Testis (tissue), 3 donors: ENCODE measurements around the gene FKBP8. TPM values are rescaled to one million over a fixed set of nuclear protein-coding genes. Genes with fewer than 3 reads are reported as not detected.
"Not testable (repeated sequence)": the region's sequence is repeated elsewhere in the genome, so short reads cannot be mapped to it uniquely, and the experiment has no call there.

Experiments used
- DNase-seq: peaks from one replicate; pipeline ENCODE4 v3.0.0-alpha.2; 2019
- H3K27ac ChIP-seq, 2 donors: fragments of 200-600 bp; sonication (generic); one replicate each; pipeline ENCODE4 v1.5.1; 2019
- H3K27me3 ChIP-seq: fragments of 200-600 bp; sonication (generic); one replicate; pipeline ENCODE4 v1.5.1; 2019
- H3K36me3 ChIP-seq: fragments of 200-600 bp; sonication (generic); one replicate; pipeline ENCODE4 v1.5.1; 2017; ENCODE audit warnings: low read depth; ENCODE audit errors: missing control alignments
- H3K4me1 ChIP-seq: fragments of 200-600 bp; sonication (generic); one replicate; pipeline ENCODE4 v1.5.1; 2019
- H3K4me3 ChIP-seq, 2 donors: fragments of 200-600 bp; sonication (generic); one replicate each; pipeline ENCODE4 v1.5.1; 2017 to 2019
- H3K9me3 ChIP-seq: fragments of 200-600 bp; sonication (generic); one replicate; pipeline ENCODE4 v1.5.1; 2017
- POLR2A ChIP-seq: fragments of 450-650 bp; IDR thresholded peaks from one replicate; pipeline ENCODE4 v1.6.1; 2017; ENCODE audit warnings: antibody characterized with exemption, mild to moderate bottlenecking, moderate library complexity
- WGBS, 2 donors: methylation state at CpG; one replicate each; pipeline ENCODE4 v1.1.5; 2018; 5-methylcytosine and 5-hydroxymethylcytosine counted together
- intact Hi-C: fragments of 100-400 bp; cut with DNase I; formaldehyde crosslinking; loops from one replicate; pipeline ENCODE4 v1.15.1; 2023; ENCODE audit warnings: low total_unique reads
- polyA plus RNA-seq: library from polyadenylated mRNA; stranded (reverse); fragments of 350-450 nt; fragmentation: Illumina TruSeq; extraction: RNeasy Lipid Tissue Mini Kit (QIAGEN cat#74804); gene quantifications from one replicate; pipeline ENCODE4 v1.2.3, GENCODE V29; 2014; ENCODE audit warnings: low read depth, low replicate concordance; ENCODE audit not compliant: insufficient read depth
- total RNA-seq, 2 donors: library from RNA; depleted of rRNA; stranded (reverse); fragments of >200 nt; gene quantifications; one replicate each; pipeline ENCODE4 v1.2.3, GENCODE V29; 2016
- TF ChIP-seq, protein P1 (sequence below), 3 experiments: fragments of 450-650 bp in 2 of 3; fragments of 200-600 bp in 1 of 3; sonication (generic) in 1 of 3; IDR thresholded peaks; one replicate each; pipeline ENCODE4 v1.5.1; 2016 to 2019; ENCODE audit warnings: antibody characterized with exemption in 3 of 3, mild to moderate bottlenecking in 2 of 3, moderate library complexity in 1 of 3

FKBP8 gene
- total and polyA plus RNA-seq, 3 donors from 2014 or later = 571 to 614 (median 587) TPM

DNA sequence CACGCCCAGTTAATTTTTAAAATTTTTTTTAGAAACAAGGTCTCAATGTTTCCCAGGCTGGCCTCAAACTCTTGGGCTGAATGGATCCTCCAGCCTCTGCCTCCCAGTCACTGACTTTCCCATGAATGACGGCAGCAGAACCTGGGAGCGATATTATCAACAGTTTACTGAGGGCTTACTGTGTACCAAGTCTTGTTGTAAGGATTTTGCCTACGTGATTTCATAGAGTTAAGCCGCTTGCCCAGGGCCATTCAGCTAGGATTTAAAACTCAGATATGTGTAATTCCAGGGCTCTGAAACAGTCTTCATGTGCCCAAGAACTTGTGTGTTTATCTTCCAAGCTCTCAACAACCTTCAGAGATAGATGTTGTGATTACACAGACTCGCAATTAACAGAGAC lies 8.3 kb upstream of the FKBP8 start:
- intact Hi-C loops = no loop called here
- 74% methylated on average over 5 to 6 of the region's 6 CpGs for WGBS, 2 donors
- no peak overlapping the region for H3K4me3 ChIP-seq
- TF ChIP-seq POLR2A = no peak
- TF ChIP-seq, protein P1, sequence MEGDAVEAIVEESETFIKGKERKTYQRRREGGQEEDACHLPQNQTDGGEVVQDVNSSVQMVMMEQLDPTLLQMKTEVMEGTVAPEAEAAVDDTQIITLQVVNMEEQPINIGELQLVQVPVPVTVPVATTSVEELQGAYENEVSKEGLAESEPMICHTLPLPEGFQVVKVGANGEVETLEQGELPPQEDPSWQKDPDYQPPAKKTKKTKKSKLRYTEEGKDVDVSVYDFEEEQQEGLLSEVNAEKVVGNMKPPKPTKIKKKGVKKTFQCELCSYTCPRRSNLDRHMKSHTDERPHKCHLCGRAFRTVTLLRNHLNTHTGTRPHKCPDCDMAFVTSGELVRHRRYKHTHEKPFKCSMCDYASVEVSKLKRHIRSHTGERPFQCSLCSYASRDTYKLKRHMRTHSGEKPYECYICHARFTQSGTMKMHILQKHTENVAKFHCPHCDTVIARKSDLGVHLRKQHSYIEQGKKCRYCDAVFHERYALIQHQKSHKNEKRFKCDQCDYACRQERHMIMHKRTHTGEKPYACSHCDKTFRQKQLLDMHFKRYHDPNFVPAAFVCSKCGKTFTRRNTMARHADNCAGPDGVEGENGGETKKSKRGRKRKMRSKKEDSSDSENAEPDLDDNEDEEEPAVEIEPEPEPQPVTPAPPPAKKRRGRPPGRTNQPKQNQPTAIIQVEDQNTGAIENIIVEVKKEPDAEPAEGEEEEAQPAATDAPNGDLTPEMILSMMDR (IDR thresholded peaks at IDR 0.05) = no peak
- H3K27me3 ChIP-seq = no peaks in the 10 kb centered on the region
- no peaks in the 10 kb centered on the region for H3K4me1 ChIP-seq
- H3K9me3 ChIP-seq = no peaks in the 10 kb centered on the region
- H3K27ac ChIP-seq = no peak overlapping the region
- H3K36me3 ChIP-seq = no peaks in the 10 kb centered on the region
- no peak for DNase-seq

DNA sequence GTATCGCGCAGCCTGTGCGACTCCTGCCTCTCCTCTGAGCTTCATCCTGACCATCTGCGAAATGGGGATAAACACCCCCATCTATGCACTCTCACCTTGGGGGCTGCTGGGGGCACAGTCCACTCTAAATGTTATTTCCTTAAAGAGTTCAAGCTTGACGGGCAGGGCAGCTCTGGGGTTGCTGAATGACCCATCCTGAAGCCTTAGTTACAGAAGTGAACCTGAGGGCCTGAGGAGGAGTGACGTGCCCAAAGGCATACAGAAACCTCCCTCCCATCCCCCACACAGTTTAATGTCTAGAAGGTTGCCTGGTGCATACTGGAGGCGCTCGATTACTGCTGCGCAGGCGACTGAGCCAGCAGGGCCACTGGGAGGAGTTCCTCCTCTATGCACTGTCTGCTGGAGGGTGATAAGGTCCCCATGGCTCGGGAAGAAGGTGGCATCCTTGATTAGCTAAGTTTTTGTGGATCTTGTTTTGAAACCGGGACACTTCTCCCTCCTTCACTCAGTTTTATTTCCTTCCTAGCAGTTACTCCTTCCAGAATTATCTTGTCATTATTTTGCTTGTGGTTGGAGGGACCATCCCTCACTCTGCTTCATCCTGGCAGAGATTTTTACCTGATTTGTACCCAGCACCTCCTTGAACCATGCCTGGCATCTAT lies 572 bp upstream of the FKBP8 start:
- Histone ChIP-seq H3K36me3 (no peaks in the 10 kb centered on the region), H3K4me3 (peak overlapping the region; percentile 78 to 79), H3K27ac (peak overlapping the region; percentile 91 to 92), H3K4me1 (peaks cover 13% of the 10 kb centered on the region), H3K27me3 (no peaks in the 10 kb centered on the region), H3K9me3 (no peaks in the 10 kb centered on the region)
- DNase-seq = peak; percentile 48
- intact Hi-C loops = no loop called here
- TF ChIP-seq, protein P1 (IDR thresholded peaks at IDR 0.05) = no peak
- TF ChIP-seq POLR2A = no peak
- 5 to 8% methylated on average over 8 to 12 of the region's 12 CpGs for whole genome bisulfite sequencing, 2 donors

DNA sequence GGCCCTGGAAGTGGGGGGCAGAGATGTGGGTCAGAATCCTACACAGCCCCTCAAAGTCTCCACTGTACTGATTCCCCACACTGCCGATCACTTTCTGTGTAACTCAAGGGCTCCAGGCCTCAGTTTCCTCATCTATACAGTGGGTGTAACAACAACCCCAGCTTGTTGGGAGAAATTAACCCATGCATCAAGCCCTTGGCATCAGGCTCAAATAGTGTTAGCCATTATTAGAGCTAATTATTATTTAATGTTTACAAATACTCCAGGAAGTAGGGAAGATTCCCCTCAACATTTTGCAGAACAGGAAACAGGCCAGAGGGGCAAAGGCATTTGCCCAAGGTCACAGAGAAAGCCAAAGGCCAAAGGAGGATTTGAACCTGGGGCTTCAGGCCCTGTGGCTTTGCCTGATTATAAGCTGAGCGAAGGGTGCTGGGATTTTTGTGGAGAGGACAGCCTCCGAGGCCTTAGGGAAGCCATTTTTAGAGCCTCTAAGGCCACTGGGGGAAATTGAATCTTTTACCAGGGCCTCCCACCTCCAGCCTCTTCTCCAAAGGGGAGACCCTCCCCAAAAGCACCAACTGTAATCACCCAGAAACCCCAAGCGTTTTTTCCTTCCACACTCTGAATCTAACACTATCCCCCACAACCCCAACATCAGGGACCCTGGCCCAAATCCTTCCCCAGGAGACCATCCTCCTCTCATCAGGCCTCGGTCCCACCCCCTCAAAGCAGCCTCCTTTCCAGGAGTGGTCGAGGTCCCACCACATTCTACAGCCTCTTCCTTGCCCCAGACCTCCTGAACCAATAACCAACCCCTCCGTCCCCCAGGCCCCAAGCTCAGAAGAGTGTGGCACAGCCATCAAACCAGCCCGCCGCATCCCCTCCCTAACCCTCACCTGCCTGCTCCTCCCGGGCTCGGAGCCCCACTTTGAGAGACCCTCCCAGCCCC lies 1.1 kb downstream of the FKBP8 start:
- TF ChIP-seq POLR2A = no peak
- TF ChIP-seq, protein P1 (IDR thresholded peaks at IDR 0.05) = no peak
- WGBS, 2 donors = 13 to 20% methylated on average over 11 of the region's 11 CpGs
- Histone ChIP-seq H3K4me3 (peak overlapping the region; percentile 78 to 79), H3K27ac (peak overlapping the region; percentile 91 to 92), H3K9me3 (no peaks in the 10 kb centered on the region), H3K27me3 (no peaks in the 10 kb centered on the region), H3K36me3 (no peaks in the 10 kb centered on the region), H3K4me1 (peaks cover 13% of the 10 kb centered on the region)
- no peak for DNase-seq
- intact Hi-C loops = no loop called here

DNA sequence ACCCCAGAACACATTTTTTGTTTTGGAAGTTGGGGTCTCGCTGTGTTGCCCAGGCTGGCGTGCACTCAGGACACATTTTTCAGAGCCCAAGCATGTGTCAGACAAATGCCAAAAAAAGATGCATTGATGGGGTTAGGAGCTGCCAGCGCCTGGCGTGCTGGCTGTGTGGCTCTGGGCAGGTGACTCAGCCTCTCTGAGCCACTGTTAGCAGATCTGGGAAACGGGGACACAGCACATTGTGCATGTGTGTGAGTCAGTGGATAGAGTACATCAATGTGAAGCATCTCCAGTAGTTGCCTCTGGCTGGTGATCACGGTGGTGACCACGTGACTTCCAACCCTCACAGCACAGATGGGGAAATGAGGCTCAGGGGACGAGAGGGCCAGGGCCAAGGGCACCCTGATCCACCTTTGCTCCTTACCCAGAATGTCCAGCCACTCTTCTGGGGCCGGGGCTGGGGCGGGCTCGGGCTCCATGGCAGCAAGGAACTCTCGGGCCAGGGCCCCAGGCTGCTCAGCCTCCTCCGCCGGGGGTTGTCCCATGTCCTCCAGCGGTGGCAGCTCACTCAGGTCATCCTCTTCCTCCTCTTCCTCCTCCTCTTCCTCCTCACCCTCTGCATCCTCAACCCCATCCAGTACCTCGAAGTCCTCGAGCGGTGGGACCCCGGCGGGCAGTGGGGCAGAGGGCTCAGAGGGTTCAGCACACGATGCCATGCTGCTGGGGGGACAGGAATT lies 1.9 kb downstream of the FKBP8 start:
- peak; percentile 55 for DNase-seq
- WGBS, 2 donors = 71 to 75% methylated on average over 19 to 21 of the region's 21 CpGs
- Histone ChIP-seq H3K27me3 (no peaks in the 10 kb centered on the region), H3K4me3 (no peak overlapping the region), H3K9me3 (no peaks in the 10 kb centered on the region), H3K27ac (peak overlapping the region in 1 of 2 donors; percentile 91), H3K4me1 (peaks cover 13% of the 10 kb centered on the region), H3K36me3 (no peaks in the 10 kb centered on the region)
- intact Hi-C loops = no loop called here
- TF ChIP-seq, protein P1 (IDR thresholded peaks at IDR 0.05) = no peak
- no peak for TF ChIP-seq POLR2A

DNA sequence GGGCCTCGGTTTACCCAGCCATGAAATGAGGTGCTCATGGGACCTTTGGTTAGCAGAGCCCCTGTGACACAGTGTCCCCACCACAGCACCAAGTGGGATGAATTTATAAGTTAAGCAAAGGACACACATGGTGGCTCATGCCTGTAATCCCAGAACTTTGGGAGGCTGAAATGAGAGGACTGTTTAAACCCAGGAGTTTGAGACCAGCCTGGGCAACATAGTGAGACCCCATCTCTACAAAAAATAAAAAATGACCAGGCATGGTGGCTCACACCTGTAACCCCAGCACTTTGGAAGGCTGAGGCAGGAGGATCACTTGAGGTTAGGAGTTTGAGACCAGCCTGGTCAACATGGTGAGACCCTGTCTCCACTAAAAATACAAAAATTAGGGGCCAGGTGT lies 3.2 kb downstream of the FKBP8 start:
- H3K36me3 ChIP-seq, H3K4me3 ChIP-seq, H3K27ac ChIP-seq, DNase-seq, intact Hi-C loops, H3K27me3 ChIP-seq, H3K9me3 ChIP-seq: not testable (repeated sequence)
- peaks cover 13% of the 10 kb centered on the region for H3K4me1 ChIP-seq
- 100% methylated on average over 1 of the region's 1 CpG for WGBS, 2 donors
